Loucy (cell line): ENCODE data around the gene RNF40.
A peak's percentile ranks its signal among the peaks of the same experiment; 100 is the strongest.

Source experiments
- H2AFZ ChIP-seq: fragments of 200-600 bp; sonication (generic); 2 replicates; pipeline ENCODE4 v1.6.0; 2016; ENCODE audit warnings: antibody characterized with exemption, mild to moderate bottlenecking, low read length, moderate library complexity
- H3F3A ChIP-seq: fragments of 200-600 bp; 2 replicates; pipeline ENCODE4 v1.6.0; 2016; ENCODE audit warnings: antibody characterized with exemption, low read depth, mild to moderate bottlenecking
- H3K27me3 ChIP-seq: fragments of 200-600 bp; sonication (generic); 2 replicates; pipeline ENCODE4 v1.6.1; 2014; ENCODE audit warnings: low read length, mild to moderate bottlenecking; ENCODE audit not compliant: insufficient read depth, poor library complexity, severe bottlenecking
- H3K36me3 ChIP-seq: fragments of 200-600 bp; sonication (generic); 2 replicates; pipeline ENCODE4 v1.6.1; 2016; ENCODE audit warnings: low read length; ENCODE audit not compliant: insufficient read depth
- H3K4me1 ChIP-seq: fragments of 200-600 bp; sonication (generic); 2 replicates; pipeline ENCODE4 v1.5.1; 2014; ENCODE audit warnings: low read length, mild to moderate bottlenecking; ENCODE audit not compliant: insufficient read depth, poor library complexity, severe bottlenecking
- H3K4me2 ChIP-seq: fragments of 200-600 bp; sonication (generic); 2 replicates; pipeline ENCODE4 v1.6.0; 2014; ENCODE audit warnings: antibody characterized with exemption, low read length, low read depth, mild to moderate bottlenecking; ENCODE audit not compliant: poor library complexity, severe bottlenecking
- H3K4me3 ChIP-seq: fragments of 200-600 bp; sonication (generic); 2 replicates; pipeline ENCODE4 v1.5.1; 2014; ENCODE audit warnings: low read length, mild to moderate bottlenecking, mixed read lengths; ENCODE audit not compliant: poor library complexity, severe bottlenecking
- H3K79me2 ChIP-seq: fragments of 200-600 bp; sonication (generic); 2 replicates; pipeline ENCODE4 v1.6.1; 2014; ENCODE audit warnings: low read length; ENCODE audit not compliant: insufficient read depth
- H3K9ac ChIP-seq: fragments of 200-600 bp; sonication (generic); 2 replicates; pipeline ENCODE4 v1.6.0; 2014; ENCODE audit warnings: mild to moderate bottlenecking, low read depth, low read length, moderate library complexity; ENCODE audit not compliant: poor library complexity, severe bottlenecking
- H3K9me2 ChIP-seq: fragments of 200-600 bp; sonication (generic); replicated peaks from 2 replicates; pipeline ENCODE4 v1.6.1; 2016; ENCODE audit warnings: low read depth, low read length, mixed read lengths
- H3K9me3 ChIP-seq: fragments of 200-600 bp; sonication (generic); 2 replicates; pipeline ENCODE4 v1.6.1; 2014; ENCODE audit warnings: mild to moderate bottlenecking, antibody characterized with exemption, low read length, low read depth; ENCODE audit not compliant: insufficient read depth
- H4K20me1 ChIP-seq: fragments of 200-600 bp; sonication (generic); 2 replicates; pipeline ENCODE4 v1.6.0; 2014; ENCODE audit warnings: antibody characterized with exemption, low read length, mild to moderate bottlenecking; ENCODE audit not compliant: insufficient read depth, poor library complexity, severe bottlenecking
- EZH2phosphoT487 ChIP-seq: fragments of 200-600 bp; IDR thresholded peaks from 2 replicates; pipeline ENCODE4 v1.6.1; 2018; ENCODE audit warnings: antibody characterized with exemption, mild to moderate bottlenecking, moderate library complexity, borderline replicate concordance
- TF ChIP-seq, protein P1 (sequence below): fragments of 200-600 bp; sonication (generic); conservative IDR thresholded peaks from 2 replicates; pipeline ENCODE4 v1.5.1; 2014; ENCODE audit warnings: mild to moderate bottlenecking, antibody characterized with exemption, low read length

Gene RNF40

GRCh38 chr16:30785126-30786106 lies 23.3 kb downstream of the RNF40 start:
- Histone ChIP-seq H3K4me3 (peak overlapping the region; percentile 79), H3K9me2 (no peaks in the 10 kb centered on the region), H2AFZ (no peak overlapping the region), H3K9ac (peak overlapping the region; percentile 84), H3K36me3 (peaks cover 16% of the 10 kb centered on the region; the same call in 1 of the 2 replicates), H3K27me3 (no peaks in the 10 kb centered on the region), H3F3A (no peaks in the 10 kb centered on the region), H3K79me2 (peaks cover 23% of the 10 kb centered on the region), H3K4me2 (peak overlapping the region; percentile 90), H3K4me1 (peaks cover 14% of the 10 kb centered on the region), H4K20me1 (no peaks in the 10 kb centered on the region), H3K9me3 (no peaks in the 10 kb centered on the region)
- TF ChIP-seq, protein P1, sequence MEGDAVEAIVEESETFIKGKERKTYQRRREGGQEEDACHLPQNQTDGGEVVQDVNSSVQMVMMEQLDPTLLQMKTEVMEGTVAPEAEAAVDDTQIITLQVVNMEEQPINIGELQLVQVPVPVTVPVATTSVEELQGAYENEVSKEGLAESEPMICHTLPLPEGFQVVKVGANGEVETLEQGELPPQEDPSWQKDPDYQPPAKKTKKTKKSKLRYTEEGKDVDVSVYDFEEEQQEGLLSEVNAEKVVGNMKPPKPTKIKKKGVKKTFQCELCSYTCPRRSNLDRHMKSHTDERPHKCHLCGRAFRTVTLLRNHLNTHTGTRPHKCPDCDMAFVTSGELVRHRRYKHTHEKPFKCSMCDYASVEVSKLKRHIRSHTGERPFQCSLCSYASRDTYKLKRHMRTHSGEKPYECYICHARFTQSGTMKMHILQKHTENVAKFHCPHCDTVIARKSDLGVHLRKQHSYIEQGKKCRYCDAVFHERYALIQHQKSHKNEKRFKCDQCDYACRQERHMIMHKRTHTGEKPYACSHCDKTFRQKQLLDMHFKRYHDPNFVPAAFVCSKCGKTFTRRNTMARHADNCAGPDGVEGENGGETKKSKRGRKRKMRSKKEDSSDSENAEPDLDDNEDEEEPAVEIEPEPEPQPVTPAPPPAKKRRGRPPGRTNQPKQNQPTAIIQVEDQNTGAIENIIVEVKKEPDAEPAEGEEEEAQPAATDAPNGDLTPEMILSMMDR: no peak
- no peak for TF ChIP-seq EZH2phosphoT487

DNA sequence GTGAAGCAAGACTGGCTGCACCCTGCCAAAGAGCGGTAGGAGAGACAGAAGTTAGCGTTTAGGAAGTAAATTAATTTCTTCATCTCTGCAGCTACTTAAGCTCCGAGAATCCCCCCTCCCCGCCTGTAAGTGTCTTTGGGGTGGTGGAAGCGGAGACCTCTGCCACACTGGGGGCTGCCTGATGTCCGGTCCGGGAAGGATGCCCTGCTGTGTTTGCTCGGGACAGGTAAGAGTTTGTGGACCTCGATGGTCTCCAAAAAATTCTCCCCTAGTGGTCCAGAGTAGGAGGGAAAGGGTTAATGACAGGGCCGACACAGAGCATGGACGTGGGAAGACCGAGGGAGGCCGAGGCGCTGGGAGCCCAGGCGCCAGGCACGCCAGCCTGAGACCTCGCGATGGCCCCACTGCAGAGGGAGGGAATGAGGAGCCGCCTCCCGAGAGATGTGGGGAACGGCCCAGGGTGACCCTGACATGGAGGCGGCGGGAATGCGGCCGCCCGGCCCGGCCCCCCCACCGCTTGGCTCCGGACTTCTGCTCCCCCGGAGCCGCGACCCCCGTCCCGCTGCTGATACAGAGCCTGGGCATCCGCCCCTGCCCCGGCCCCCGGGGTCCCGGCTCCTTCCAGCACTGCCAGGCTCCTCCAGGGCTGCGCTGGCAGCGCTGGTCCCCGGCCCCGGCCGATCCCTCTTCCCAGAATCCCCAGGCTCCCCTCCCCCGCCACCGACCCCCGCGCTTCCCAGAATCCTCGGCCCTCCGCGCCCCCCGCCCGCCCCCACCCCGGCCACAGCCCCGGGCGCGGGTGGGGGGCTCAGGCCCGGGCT lies 24.2 kb downstream of the RNF40 start:
- TF ChIP-seq, protein P1: no peak
- no peak for TF ChIP-seq EZH2phosphoT487
- Histone ChIP-seq H3K4me1 (peaks cover 14% of the 10 kb centered on the region), H3F3A (no peaks in the 10 kb centered on the region), H3K79me2 (peaks cover 23% of the 10 kb centered on the region), H3K36me3 (peaks cover 16% of the 10 kb centered on the region; the same call in 1 of the 2 replicates), H2AFZ (peak overlapping the region; percentile 43; the same call in 1 of the 2 replicates), H3K4me3 (peak overlapping the region; percentile 79), H4K20me1 (no peaks in the 10 kb centered on the region), H3K27me3 (no peaks in the 10 kb centered on the region), H3K9me2 (no peaks in the 10 kb centered on the region), H3K4me2 (peak overlapping the region; percentile 90), H3K9me3 (no peaks in the 10 kb centered on the region), H3K9ac (peak overlapping the region; percentile 84)

GRCh38 chr16:30786936-30787612 lies 25.0 kb downstream of the RNF40 start, which contains the start of gene ZNF629:
Gene ZNF629 (minus strand): TSS chr16:30787205. CDS start chr16:30784482, 2,723 bp downstream.
- Histone ChIP-seq H3K36me3 (peaks cover 14% of the 10 kb centered on the region; the same call in 1 of the 2 replicates), H3K4me1 (peaks cover 14% of the 10 kb centered on the region), H3F3A (no peaks in the 10 kb centered on the region), H3K4me3 (peak within 1 kb of the TSS; percentile 79), H3K4me2 (peak within 1 kb of the TSS; percentile 90), H3K27me3 (no peaks in the 10 kb centered on the region), H3K9me2 (no peaks in the 10 kb centered on the region), H2AFZ (peak within 1 kb of the TSS; percentile 97), H3K9me3 (no peaks in the 10 kb centered on the region), H3K9ac (peak within 1 kb of the TSS; percentile 84), H3K79me2 (peaks cover 23% of the 10 kb centered on the region), H4K20me1 (no peaks in the 10 kb centered on the region)
- TF ChIP-seq EZH2phosphoT487: no peak
- TF ChIP-seq, protein P1: no peak
